GM19395 (cell line): ENCODE results near the gene SKAP2.
"Not testable (repeated sequence)": the region's sequence is repeated elsewhere in the genome, so short reads cannot be mapped to it uniquely, and the experiment has no call there.

Experiments used
- ATAC-seq: cut with Tn5 transposase; IDR thresholded peaks from one replicate; pipeline ENCODE4 v1.9.1; 2021; ENCODE audit warnings: mild to moderate bottlenecking, moderate library complexity; ENCODE audit not compliant: unreplicated experiment

The SKAP2 gene

DNA sequence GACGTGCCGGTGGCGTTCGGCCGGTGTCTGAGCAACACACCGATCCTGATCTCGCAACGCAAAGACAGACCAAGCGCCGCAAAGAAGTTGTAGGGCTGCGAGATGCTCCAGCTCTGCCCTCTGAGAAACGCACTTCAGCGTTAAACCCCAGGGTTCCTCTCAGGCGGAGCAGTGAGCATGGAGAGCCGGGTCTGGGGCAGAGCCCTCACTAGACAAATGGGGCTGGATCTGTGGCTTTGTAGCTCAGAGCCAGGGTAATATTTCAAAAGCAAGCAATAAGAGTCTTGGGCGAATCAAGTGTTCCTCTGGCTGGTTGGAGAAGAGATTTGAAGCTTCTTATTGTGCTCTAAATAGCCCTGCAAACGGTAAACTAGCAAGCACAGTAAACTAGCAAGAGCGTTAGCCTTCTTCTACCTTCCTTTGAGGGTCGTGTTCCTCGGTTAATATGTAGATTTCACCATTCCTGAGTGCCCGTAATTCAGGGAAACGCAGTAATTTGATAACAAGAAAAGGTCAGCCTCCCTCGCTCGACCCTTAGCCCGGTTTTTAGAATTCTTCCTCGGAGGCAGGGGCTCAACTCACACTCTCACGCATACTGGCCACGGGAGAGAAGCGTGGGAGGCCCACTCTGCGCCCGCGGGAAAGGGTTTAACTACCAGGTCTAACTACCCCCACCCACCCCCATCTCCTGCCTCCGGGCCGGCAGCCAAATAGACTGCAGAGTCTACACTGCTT is 6.7 kb downstream of the SKAP2 start:
- ATAC-seq, result no peak

DNA sequence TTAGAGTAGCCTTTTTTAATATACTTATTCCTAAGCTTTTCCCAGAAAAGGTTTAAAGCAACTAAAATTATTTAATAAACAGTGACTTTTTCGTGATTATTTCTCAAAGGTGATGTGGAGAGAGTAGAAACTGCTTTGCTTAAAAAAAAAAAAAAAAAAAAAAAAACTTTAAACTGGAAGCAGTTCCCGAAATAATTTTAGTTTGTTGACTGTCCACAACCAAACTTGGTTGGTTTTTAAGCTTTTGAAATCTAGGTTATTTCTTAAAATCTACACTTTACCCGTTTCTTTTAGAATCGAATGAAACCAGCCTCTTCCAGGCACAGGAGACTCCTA is 7.3 kb downstream of the SKAP2 start:
- no peak for ATAC-seq

DNA sequence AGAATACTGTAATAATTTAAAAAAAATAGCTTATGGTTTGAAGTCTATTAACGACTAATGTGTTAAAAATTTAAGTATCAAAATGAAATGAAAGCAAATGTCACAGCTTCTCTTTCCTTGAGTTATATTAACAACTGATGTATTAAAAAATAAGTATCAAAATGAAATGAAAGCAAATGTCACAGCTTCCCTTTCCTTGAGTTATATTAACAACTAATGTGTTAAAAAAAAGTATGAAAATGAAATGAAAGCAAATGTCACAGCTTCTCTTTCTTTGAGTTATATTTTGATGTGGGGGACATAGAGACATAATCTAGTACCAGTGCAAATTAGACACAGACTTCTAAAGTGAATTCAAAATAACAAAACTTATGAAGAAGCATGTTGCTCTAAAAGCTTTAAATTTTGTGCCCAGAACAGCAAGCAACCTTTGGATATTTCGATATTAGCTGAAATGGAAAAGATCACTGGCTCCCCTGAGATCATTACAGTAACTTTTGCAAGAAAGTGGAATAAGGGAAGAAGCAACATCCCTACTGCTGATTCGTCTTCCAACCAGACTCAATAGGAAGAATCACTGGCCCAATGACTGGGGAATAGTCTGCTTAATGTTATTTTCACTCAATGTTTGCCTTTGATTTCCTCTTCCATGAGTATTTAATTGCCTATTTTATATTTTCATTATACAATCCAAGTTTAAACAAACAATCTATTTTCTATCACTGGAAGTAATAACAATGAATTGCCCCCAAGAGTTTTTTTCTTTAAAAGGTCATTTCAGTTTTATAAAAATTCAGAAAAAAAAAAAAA is 8.0 kb downstream of the SKAP2 start:
- no peak for ATAC-seq

DNA sequence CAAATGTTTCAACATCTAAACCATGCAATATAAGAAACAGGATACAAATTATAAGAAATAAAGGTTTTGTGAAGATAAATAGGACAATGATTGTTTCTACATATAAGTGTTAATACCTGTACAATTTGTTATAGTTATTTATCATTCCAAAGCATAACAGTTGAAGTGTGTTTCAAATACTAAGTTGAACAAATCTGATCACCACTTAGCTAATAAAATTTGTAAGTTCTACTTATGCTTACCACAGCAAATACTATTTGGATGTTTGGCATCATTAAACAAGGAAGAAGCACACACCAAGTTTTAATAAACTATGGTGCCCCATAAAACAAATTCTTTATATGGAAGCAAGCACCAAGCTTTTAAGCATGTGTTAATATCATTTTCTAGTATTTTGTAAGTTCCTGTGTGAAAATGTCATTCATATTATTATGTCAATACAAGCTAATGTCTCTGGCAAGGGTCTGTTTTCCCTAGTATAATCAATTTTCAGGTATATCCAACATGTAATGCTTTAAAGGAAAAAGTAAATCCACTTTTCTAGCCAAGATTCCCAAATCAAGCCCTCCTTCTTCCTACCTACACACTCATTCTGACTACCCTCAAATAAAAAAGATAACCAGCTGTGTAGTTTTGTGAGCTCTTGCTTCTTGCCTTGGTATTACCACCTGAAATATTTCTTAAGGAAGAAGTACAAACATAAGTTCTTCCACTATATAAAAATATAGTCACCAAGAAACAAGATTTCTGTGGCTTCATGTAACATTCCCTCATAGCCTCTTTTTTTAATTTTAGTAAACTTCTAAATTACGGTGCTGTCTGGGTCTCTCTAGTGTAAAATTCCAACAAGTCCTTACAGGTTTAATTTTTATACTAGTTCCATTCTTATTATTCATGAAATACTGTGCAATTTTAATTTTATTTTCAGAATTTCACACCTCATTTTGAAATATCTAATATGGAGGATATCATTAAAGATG is 9.2 kb downstream of the SKAP2 start:
- ATAC-seq, result no peak

DNA sequence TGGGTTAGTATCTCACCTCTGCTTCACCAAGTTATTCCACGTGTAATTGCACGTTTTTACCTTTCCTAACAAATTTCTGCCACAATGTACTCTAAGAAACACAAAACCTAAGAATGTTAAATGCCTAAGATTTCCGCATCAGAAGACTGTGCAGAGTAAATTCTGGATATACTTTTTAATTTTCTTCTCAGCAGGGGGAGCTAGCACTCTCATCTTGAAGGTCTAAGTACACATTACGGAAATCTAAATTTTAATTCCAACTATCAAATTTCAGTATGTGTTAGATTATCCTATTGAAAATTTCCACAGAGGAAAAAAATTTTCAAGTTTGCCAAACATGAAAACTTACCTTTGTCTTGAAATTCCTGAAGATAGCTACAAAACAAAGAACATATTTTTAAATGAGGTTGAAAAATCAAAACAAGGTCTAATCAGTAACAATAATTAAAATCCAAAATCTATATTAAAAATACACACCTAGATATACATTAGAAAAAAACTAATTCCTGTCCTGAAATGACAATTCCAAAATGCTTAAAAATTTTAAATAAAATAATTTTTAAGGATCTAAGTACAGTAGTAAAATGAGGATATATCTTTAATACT is 10.5 kb downstream of the SKAP2 start:
- ATAC-seq, result no peak

DNA sequence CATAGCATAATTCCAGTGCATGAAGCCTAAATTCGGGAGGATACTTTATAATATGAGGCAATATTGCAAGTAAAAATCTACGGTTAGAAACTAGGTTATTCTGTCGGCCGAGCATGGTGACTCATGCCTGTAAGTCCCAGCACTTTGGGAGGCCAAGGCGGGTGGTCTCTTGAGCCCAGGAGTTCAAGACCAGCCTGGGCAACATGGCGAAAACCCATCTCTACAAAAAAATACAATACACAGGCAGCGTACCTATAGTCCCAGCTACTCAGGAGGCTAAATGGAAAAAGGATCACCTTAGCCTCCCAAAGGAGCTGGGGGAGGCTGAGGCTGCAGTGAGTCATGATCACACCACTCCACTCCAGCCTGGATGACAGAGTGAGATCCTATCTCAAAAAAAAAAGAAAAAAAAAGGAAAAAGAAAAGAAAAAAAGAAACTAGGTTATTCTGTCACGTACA is 14.2 kb downstream of the SKAP2 start:
- ATAC-seq, result no peak

DNA sequence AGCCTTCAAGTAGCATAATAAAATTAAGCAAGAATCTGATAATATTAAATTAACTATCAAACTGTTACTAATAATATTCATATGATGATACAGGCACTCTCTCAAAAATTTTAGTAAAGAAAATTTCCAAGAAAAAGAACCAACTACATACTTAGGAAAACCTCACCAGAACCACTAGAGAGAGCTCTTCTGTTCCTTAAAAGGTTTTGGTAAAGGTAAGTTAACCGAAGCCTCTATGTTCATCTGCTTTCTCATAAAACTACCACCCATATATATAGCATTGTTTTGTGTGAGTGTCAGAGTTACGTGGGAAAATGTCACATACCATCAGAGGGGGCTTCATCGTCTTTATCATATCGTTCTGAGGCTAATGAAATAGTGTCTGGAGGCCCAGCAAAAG is 20.7 kb downstream of the SKAP2 start:
- ATAC-seq, result no peak

DNA sequence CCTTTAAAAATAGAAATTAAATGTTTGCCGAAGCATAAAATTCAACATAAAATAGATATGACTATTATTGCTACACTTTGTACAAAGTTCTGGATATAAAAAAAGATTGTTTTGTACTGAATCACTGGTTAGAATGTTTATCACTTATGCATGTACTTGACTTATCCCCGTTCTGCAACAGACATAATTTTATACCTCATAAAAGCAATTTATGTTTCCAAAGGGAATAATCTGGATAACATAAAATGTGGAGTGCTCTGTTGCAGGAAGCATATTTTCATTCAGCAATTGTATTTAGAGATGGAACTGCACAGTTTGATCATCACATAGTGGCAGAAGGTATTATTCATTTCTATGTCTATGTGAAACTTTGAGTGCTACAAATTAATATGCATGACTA is 21.5 kb downstream of the SKAP2 start:
- ATAC-seq, result no peak

DNA sequence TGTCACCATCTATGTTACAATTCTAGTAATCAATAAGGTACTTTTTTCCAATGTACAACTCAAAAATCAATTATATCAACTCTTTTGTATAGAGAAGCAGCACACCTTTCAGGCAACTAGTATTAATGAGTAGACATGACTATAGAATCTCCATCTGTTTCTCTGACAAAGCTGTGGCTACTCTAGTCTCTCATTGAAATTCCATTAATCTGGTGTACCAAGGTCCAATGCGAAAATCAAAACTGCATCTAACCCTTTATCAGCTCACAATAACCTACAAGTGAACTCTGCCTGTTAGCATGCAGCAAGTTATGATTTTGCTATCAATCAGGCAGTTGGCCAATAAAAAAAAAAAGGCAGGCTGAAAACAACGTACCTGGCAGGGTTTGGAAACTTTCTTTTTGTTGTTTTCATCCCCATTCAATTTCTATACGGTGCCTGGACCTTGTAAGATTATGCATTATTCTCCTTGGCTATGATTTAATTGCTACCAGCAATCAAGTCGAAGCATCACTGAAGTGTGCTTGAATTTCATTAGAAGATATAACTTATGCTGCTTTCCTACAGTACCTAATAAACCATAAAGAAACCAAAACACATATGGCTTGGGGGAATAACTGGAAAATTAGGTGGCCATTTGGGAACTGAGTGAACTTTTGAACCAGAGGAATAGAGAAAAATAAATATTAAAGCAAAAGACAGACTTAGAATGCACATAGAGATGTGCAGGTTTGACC is 23.2 kb downstream of the SKAP2 start:
- no peak for ATAC-seq

DNA sequence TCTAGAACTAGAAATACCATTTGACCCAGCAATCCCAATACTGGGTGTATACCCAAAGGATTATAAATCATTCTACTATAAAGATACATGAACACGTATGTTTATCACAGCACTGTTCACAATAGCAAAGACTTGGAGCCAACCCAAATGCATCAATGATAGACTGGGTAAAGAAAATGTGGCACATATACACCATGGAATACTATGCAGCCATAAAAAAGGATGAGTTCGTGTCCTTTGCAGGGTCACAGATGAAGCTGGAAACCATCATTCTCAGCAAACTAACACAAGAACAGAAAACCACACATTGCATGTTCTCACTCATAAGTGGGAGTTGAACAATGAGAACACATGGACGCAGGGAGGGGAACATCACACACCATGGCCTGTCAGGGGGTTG is 27.6 kb downstream of the SKAP2 start:
- not testable (repeated sequence) for ATAC-seq

DNA sequence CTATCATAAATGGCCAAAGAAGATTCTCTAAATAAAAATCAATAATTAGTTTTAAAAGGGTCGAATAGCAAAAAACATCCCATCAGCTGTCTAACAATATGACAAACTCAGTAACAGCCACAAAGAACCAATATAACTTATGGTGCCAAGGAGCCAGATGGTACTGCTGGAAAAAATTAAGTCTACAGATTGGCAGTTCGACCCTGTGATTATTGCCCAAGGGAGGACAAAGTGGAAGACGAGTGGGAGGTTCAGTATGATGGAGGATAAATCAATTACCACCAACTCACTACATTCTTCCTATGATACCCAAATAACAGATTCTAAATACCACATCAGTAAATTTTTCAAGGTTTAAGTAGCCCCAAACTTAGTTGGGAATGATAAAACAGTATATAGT is 49.0 kb downstream of the SKAP2 start:
- ATAC-seq, result no peak

DNA sequence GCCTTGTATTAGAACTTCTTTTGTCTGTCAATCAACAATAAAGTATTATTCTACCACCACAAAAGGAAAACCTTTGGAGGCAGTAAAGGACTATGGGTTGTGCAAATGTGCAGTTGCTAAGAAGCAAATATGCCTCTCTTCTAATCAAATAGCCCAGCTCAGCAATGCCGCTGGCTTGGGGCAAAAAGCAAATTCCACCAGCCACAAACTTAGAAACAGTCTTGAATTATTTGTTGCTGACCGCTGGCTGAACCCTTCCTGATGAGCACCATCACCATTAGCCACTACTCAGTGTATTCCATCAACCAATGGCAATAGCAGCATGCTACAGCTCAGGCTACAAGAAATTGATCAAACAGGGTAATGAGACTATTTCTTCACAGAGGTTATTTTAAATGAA is 51.0 kb downstream of the SKAP2 start:
- no peak for ATAC-seq

DNA sequence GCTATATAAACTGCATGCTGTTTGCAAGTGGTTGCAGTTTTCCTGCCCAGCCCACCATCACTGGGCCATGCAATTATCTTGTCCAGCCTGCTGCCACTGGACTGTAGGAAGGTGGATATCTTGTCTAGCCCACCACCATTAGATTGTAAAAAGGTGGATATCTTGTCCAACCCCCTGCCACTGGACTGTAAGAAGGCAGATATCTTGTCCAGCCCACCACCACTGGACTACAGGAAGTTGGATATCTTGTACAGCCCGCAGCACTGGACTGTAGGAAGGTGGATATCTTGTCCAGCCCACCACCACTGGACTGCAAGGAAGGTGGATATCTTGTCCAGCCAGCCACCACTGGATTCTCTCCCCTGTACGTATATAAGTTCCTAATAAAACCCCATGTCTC is 69.8 kb downstream of the SKAP2 start:
- no peak for ATAC-seq

DNA sequence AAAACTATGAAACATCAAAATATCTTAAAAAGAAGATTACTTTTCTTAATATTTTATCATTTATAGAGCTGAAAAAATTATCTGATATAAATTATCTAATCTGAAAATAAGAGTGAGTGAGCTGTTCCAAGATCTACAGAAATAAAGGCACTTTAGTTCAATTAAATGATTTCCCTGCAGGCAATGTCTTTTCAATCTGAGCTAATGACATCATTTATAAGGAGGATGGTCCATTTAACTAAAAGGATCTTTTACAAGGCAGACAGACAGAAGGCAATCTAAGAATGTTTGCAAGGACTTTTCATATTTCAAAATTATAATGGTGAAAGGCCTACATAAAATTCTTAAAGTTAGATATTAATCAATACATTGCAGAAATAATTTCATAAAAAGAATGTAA is 71.8 kb downstream of the SKAP2 start:
- no peak for ATAC-seq

DNA sequence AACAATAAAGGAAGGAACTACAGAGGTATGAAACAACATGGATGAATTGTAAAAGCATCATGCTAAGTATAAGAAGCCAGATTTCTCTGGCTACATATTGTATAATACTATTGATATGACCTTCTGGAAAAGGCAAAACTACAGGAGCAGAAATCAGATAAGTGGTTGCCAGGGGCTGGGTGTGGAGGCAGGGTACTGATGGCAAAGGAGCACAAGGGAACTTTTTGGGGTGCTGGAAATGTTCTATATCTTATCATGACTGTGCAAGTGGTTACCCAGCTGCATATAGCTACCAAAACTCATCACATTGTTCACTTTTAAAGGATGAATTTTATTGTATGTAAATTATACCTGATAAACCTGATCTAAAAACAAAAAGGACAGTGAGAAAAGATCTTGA is 72.4 kb downstream of the SKAP2 start:
- ATAC-seq, result no peak

DNA sequence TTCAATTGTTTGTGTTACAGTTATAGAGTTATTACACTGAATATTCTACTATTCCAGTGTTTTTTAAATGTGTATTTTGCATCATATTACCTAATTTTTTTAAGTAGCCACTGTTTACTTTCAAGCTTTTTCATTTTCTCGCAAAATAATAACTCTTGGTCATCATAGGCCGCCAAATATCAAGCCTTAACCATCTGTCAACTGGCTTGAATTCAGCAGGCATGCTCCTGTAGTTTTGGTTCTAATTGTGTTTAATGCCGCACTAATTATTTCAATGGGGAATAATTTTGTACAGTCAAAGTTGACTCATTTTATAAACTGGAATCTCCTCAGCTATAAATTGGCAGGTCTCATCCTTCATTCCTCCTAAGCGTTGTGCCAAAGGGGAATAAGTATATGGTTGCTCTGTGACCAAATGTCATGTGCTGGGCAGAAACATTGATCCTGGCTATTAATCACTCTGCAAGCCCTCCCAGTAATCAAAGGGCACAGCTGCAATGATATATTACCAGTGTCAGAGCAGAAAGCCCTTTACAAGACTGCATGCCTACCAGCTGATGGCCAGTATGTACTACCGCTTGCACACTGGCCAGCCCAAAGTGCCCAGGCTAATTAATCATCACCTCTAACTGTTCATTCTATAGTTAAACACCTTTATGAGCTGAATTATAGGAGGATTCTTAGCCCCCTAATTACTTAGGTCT is 74.8 kb downstream of the SKAP2 start:
- no peak for ATAC-seq

DNA sequence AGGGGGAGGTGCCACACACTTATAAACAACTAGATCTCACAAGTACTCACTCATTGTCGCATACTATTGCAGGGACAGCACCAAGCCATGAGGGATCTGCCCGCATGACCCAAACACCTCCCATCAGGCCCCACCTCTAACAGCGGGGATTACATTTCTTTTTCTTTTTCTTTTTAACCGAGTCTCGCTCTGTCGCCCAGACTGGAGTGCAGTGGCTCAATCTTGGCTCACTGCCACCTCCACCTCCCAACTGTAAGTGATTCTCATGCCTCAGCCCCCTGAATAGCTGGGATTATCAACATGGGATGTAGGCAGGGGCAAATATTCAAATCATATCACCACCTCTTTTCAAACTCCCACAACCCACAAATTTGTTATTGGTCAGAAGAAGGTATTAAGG is 76.7 kb downstream of the SKAP2 start:
- ATAC-seq, result no peak

DNA sequence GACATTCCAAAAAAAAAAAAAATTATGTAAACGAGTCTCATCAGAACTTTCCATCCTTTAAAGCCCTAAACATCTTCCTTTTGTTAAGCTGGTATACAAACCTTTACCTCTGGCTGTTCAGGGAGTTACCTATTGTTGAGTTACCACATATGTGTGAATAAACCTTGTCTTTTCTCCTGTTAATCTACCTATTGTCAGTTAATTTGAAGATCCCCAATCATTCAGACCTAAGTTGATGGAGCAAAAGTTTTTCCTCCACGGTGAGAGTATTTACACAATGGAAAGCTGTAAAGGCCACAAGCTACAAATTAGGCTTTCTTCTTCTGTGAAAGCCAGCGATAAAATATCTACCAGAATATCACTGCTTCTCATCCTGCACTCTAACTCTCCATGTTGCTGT is 80.3 kb downstream of the SKAP2 start:
- ATAC-seq, result no peak

DNA sequence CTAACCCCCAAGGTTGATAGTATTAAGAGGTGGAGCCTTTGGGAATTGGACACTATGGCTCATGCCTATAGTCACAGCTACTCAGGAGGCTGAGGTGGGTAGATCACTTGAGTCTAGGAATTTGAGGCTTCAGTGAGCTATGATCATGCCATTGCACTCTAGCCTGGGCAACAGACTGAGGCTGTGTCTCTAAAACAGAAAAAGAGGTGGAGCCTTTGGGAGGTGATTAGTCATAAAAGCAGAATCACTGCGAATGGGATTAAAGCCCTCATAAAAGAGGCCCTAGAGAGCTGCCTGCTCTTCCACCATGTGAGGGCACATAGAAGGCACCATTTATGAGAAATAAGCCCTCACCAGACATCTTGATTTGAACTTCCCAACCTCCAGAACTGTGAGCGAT is 81.9 kb downstream of the SKAP2 start:
- no peak for ATAC-seq
